GM23338 (cell line): Measurements from ENCODE around the gene MYO1D. TPM values are rescaled to one million over a fixed set of nuclear protein-coding genes. Genes with fewer than 3 reads are reported as not detected.

Source experiments
- ATAC-seq: fragments of 200-7000 bp; cut with Tn5 transposase; 3 replicates; pipeline ENCODE4 v1.9.1; 2020
- DNase-seq: peaks from one replicate; pipeline ENCODE4 v3.0.0-alpha.2; 2015; ENCODE audit warnings: low spot score
- H2AFZ ChIP-seq: fragments of 200-600 bp; sonication (generic); 2 replicates; pipeline ENCODE4 v1.8.0; 2016; ENCODE audit warnings: antibody characterized with exemption, mild to moderate bottlenecking, moderate library complexity
- H3F3A ChIP-seq: fragments of 200-600 bp; sonication (generic); replicated peaks from 2 replicates; pipeline ENCODE4 v1.8.0; 2017; ENCODE audit warnings: antibody characterized with exemption, mixed run types, low read depth
- H3K27ac ChIP-seq: fragments of 200-600 bp; sonication (generic); 2 replicates; pipeline ENCODE4 v1.6.1; 2016; ENCODE audit warnings: low read depth
- H3K27me3 ChIP-seq: fragments of 200-600 bp; sonication (generic); 2 replicates; pipeline ENCODE4 v1.8.0; 2016; ENCODE audit warnings: mild to moderate bottlenecking, mixed run types, moderate library complexity; ENCODE audit not compliant: insufficient read depth
- H3K36me3 ChIP-seq: fragments of 200-600 bp; sonication (generic); 2 replicates; pipeline ENCODE4 v1.8.0; 2016; ENCODE audit warnings: mild to moderate bottlenecking; ENCODE audit not compliant: insufficient read depth
- H3K4me1 ChIP-seq: fragments of 200-600 bp; sonication (generic); 2 replicates; pipeline ENCODE4 v1.8.0; 2016; ENCODE audit warnings: mild to moderate bottlenecking, moderate library complexity; ENCODE audit not compliant: insufficient read depth
- H3K4me2 ChIP-seq: fragments of 200-600 bp; sonication (generic); 2 replicates; pipeline ENCODE4 v1.7.1; 2017; ENCODE audit warnings: mixed run types
- H3K4me3 ChIP-seq: fragments of 200-600 bp; sonication (generic); 2 replicates; pipeline ENCODE4 v1.6.1; 2016; ENCODE audit warnings: mixed run types
- H3K79me2 ChIP-seq: fragments of 200-600 bp; sonication (generic); replicated peaks from 2 replicates; pipeline ENCODE4 v1.8.0; 2017; ENCODE audit warnings: mild to moderate bottlenecking; ENCODE audit not compliant: insufficient read depth
- H3K9me2 ChIP-seq: fragments of 200-600 bp; sonication (generic); 2 replicates; pipeline ENCODE4 v1.8.0; 2017; ENCODE audit not compliant: insufficient read depth
- H4K20me1 ChIP-seq: fragments of 200-600 bp; sonication (generic); replicated peaks from 2 replicates; pipeline ENCODE4 v1.8.0; 2017; ENCODE audit warnings: mild to moderate bottlenecking; ENCODE audit not compliant: insufficient read depth
- H3K27ac Mint-ChIP-seq: 2 replicates; pipeline ENCODE4 v1.8.0; 2020; ENCODE audit warnings: inconsistent platforms, mild to moderate bottlenecking, moderate library complexity, mixed read lengths
- H3K27me3 Mint-ChIP-seq: 3 replicates; pipeline ENCODE4 v1.8.0; 2022; ENCODE audit warnings: low read depth, mild to moderate bottlenecking, moderate library complexity, mixed read lengths, inconsistent platforms; ENCODE audit not compliant: insufficient read depth, poor library complexity
- H3K36me3 Mint-ChIP-seq: 3 replicates; pipeline ENCODE4 v1.8.0; 2021; ENCODE audit warnings: low read depth, mild to moderate bottlenecking, inconsistent platforms, moderate library complexity, mixed read lengths
- H3K4me1 Mint-ChIP-seq: 3 replicates; pipeline ENCODE4 v1.8.0; 2020; ENCODE audit warnings: mild to moderate bottlenecking, inconsistent platforms, mixed read lengths
- H3K4me3 Mint-ChIP-seq: 3 replicates; pipeline ENCODE4 v1.8.0; 2021; ENCODE audit warnings: moderate library complexity, mild to moderate bottlenecking, inconsistent platforms, mixed read lengths
- H3K9me3 Mint-ChIP-seq: 3 replicates; pipeline ENCODE4 v1.8.0; 2020; ENCODE audit warnings: moderate library complexity, mild to moderate bottlenecking, inconsistent platforms, mixed read lengths
- CTCF ChIP-seq, 2 experiments: fragments of 200-600 bp in 1 of 2; sonication (generic) in 1 of 2; conservative IDR thresholded peaks; 2 replicates each; pipeline versions ENCODE4 v1.5.1 to v1.6.1; 2016 to 2017; ENCODE audit warnings: antibody characterized with exemption in 2 of 2, low read depth in 2 of 2, mild to moderate bottlenecking in 2 of 2, moderate library complexity in 1 of 2
- ETS1 ChIP-seq: IDR thresholded peaks from 2 replicates; pipeline ENCODE4 v1.6.1; 2016; ENCODE audit warnings: antibody characterized with exemption
- EZH2 ChIP-seq: fragments of 200-600 bp; sonication (generic); IDR thresholded peaks from one replicate; pipeline ENCODE4 v1.8.0; 2017; ENCODE audit warnings: antibody characterized with exemption, mild to moderate bottlenecking, low read depth; ENCODE audit not compliant: unreplicated experiment
- EZH2phosphoT487 ChIP-seq: fragments of 200-600 bp; sonication (generic); IDR thresholded peaks from one replicate; pipeline ENCODE4 v1.8.1; 2018; ENCODE audit warnings: antibody characterized with exemption; ENCODE audit not compliant: unreplicated experiment
- JUNB ChIP-seq: IDR thresholded peaks from one replicate; pipeline ENCODE4 v1.6.1; 2016; ENCODE audit warnings: antibody characterized with exemption; ENCODE audit not compliant: unreplicated experiment
- NANOG ChIP-seq: IDR thresholded peaks from 2 replicates; pipeline ENCODE4 v1.6.1; 2016; ENCODE audit warnings: antibody characterized with exemption, borderline replicate concordance
- POLR2AphosphoS5 ChIP-seq: IDR thresholded peaks from 2 replicates; pipeline ENCODE4 v1.6.1; 2016; ENCODE audit warnings: antibody characterized with exemption, low read depth
- STAT1 ChIP-seq: IDR thresholded peaks from one replicate; pipeline ENCODE4 v1.6.1; 2016; ENCODE audit warnings: antibody characterized with exemption; ENCODE audit not compliant: unreplicated experiment
- polyA plus RNA-seq: library from polyadenylated mRNA; unstranded; fragments of >200 nt; fragmentation: Nextera tagmentation; extraction: Ambion mirVana; gene quantifications from 2 replicates; pipeline ENCODE4 v1.2.1, GENCODE V29; 2016
- total RNA-seq: library from RNA; depleted of rRNA; stranded (reverse); fragments of >200 nt; shearing (Covaris generic); gene quantifications from 2 replicates; pipeline ENCODE4 v1.2.3, GENCODE V29; 2014

MYO1D gene
- total and polyA plus RNA-seq, 2 experiments from 2014 or later = 8.6 to 28.6 TPM

- Mint-ChIP-seq H3K27ac (no peak overlapping the region), H3K4me3 (no peak overlapping the region), H3K27me3 (peaks cover 7% of the 10 kb centered on the region), H3K4me1 (peaks cover 21% of the 10 kb centered on the region), H3K9me3 (peaks cover 10% of the 10 kb centered on the region), H3K36me3 (peaks cover 3% of the 10 kb centered on the region; the same call in 1 of the 3 replicates)
- H3K79me2 ChIP-seq = no peaks in the 10 kb centered on the region
- H3K4me2 ChIP-seq = no peak overlapping the region
- no peak overlapping the region for H3K27ac ChIP-seq
- H3K4me1 ChIP-seq = peaks cover 14% of the 10 kb centered on the region
- no peaks in the 10 kb centered on the region for H3K9me2 ChIP-seq
- DNase-seq (no peak), ATAC-seq (no peak)
- H4K20me1 ChIP-seq = no peaks in the 10 kb centered on the region
- H3F3A ChIP-seq = 0 out of 2 replicates have a peak, but pooled peaks cover 3% of the 10 kb centered on the region
- TF ChIP-seq EZH2 = no peak
- TF ChIP-seq POLR2AphosphoS5 = no peak
- TF ChIP-seq JUNB = no peak
- no peak for TF ChIP-seq CTCF (conservative IDR thresholded peaks at IDR 0.05; ENCODE audit: low read depth in 2 of 2)
- no peak for TF ChIP-seq STAT1
- no peak for TF ChIP-seq NANOG
- no peak for TF ChIP-seq EZH2phosphoT487
- H3K4me3 ChIP-seq = no peak overlapping the region
- H2AFZ ChIP-seq = no peak overlapping the region
- H3K36me3 ChIP-seq = no peaks in the 10 kb centered on the region
- no peaks in the 10 kb centered on the region for H3K27me3 ChIP-seq
These were observed 39.2 kb upstream of the MYO1D start for GRCh38 chr17:32916134-32916533.

- no peak overlapping the region for H3K27ac ChIP-seq
- H3K4me3 Mint-ChIP-seq = no peak overlapping the region
- H3K79me2 ChIP-seq = no peaks in the 10 kb centered on the region
- H3K9me3 Mint-ChIP-seq = peaks cover under 1% of the 10 kb centered on the region; the same call in 2 of the 3 replicates
- H3K4me2 ChIP-seq = no peak overlapping the region
- ATAC-seq (no peak), DNase-seq (no peak)
- H3F3A ChIP-seq = 0 out of 2 replicates have a peak, but pooled peaks cover 3% of the 10 kb centered on the region
- peaks cover 14% of the 10 kb centered on the region for H3K4me1 ChIP-seq
- H3K4me3 ChIP-seq = no peak overlapping the region
- no peaks in the 10 kb centered on the region for H4K20me1 ChIP-seq
- H3K36me3 ChIP-seq = no peaks in the 10 kb centered on the region
- H3K27ac Mint-ChIP-seq = no peak overlapping the region
- no peaks in the 10 kb centered on the region; the same call in 2 of the 3 replicates for H3K36me3 Mint-ChIP-seq
- peaks cover 4% of the 10 kb centered on the region for H3K27me3 Mint-ChIP-seq
- H3K9me2 ChIP-seq = no peaks in the 10 kb centered on the region
- no peak overlapping the region for H2AFZ ChIP-seq
- peaks cover 21% of the 10 kb centered on the region for H3K4me1 Mint-ChIP-seq
- TF ChIP-seq ETS1 (no peak), STAT1 (no peak)
- no peaks in the 10 kb centered on the region for H3K27me3 ChIP-seq
These were observed 38.3 kb upstream of the MYO1D start for GRCh38 chr17:32915245-32915644.

- no peaks in the 10 kb centered on the region for H3K36me3 ChIP-seq
- TF ChIP-seq NANOG = no peak
- H2AFZ ChIP-seq = no peak overlapping the region
- H3K9me3 Mint-ChIP-seq = no peaks in the 10 kb centered on the region
- H3K4me3 ChIP-seq = no peak overlapping the region
- peaks cover 25% of the 10 kb centered on the region for H3K4me1 Mint-ChIP-seq
- no peak overlapping the region for H3K4me3 Mint-ChIP-seq
- H3K36me3 Mint-ChIP-seq = no peaks in the 10 kb centered on the region
- no peaks in the 10 kb centered on the region for H3K27me3 ChIP-seq
- H4K20me1 ChIP-seq = no peaks in the 10 kb centered on the region
- H3K27ac ChIP-seq = no peak overlapping the region
- no peak overlapping the region for H3K4me2 ChIP-seq
- peaks cover 14% of the 10 kb centered on the region for H3K4me1 ChIP-seq
- DNase-seq = no peak
- H3K79me2 ChIP-seq = no peaks in the 10 kb centered on the region
- H3K27me3 Mint-ChIP-seq = peaks cover 4% of the 10 kb centered on the region
- H3K9me2 ChIP-seq = no peaks in the 10 kb centered on the region
- no peak for ATAC-seq
- no peak overlapping the region for H3K27ac Mint-ChIP-seq
- H3F3A ChIP-seq = 0 out of 2 replicates have a peak, but pooled peaks cover 3% of the 10 kb centered on the region
These were observed 37.3 kb upstream of the MYO1D start for GRCh38 chr17:32914181-32914580.
